Measurements from ENCODE around the gene MT2A.

MT2A gene

GRCh38 chr16:56628486-56629350, 20.3 kb downstream of the MT2A start:
- Histone ChIP-seq H3K4me3 (ENCODE audit: low read length) (no peak overlapping the region), H3K4me1 (ENCODE audit: control insufficient read depth, insufficient read depth, low read length) (peaks cover 6% of the 10 kb centered on the region), H3K9ac (ENCODE audit: low read length) (no peak overlapping the region), H3K27me3 (ENCODE audit: control insufficient read depth, insufficient read depth, low read length) (peaks cover 7% of the 10 kb centered on the region), H3K27ac (ENCODE audit: low read depth, low read length) (no peak overlapping the region), H3K36me3 (ENCODE audit: control insufficient read depth, insufficient read depth, low read length) (no peaks in the 10 kb centered on the region)

DNA sequence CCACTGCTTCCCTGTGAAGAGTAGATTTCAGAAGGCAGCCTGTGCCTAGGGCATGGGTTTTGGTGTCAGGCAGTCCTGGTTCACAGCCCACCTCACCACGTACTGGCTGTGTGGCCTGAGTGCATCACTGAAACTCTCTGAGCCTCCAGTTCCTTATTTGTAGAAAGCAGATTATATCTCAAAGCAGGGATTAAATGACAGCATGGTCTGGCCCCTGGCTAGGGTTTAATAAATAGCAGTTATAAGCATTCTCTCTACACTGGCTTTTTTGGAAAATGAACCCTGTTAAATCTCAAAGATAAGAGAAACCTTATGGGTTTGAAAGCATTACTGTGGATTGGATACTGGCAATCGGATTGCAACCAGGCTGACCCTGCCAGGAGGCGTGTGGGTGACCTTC, 21.1 kb downstream of the MT2A start:
- Histone ChIP-seq H3K36me3 (ENCODE audit: control insufficient read depth, insufficient read depth, low read length) (no peaks in the 10 kb centered on the region), H3K9ac (ENCODE audit: low read length) (no peak overlapping the region), H3K4me1 (ENCODE audit: control insufficient read depth, insufficient read depth, low read length) (peaks cover 6% of the 10 kb centered on the region), H3K27me3 (ENCODE audit: control insufficient read depth, insufficient read depth, low read length) (peaks cover 7% of the 10 kb centered on the region), H3K27ac (ENCODE audit: low read depth, low read length) (no peak overlapping the region), H3K4me3 (ENCODE audit: low read length) (no peak overlapping the region)

DNA sequence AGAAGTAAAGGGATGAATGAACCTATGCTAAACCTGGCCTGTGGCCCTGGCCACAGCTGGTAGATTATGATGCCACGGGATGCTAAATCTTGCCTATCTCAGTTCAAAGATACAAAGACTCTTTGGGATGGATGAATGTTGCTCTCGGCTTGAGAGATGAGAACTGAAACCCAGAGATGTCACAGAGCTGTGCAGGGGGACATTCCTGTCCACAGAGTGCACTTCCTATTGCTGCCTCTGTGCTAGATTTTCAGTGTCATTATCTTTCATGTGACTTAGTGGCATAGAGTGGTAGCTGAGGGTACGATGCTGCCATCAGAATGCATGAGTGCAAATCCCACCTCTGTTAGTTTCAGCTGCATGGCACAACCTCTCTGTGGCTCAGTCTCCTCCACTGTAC, 21.8 kb downstream of the MT2A start:
- Histone ChIP-seq H3K27ac (ENCODE audit: low read depth, low read length) (no peak overlapping the region), H3K4me3 (ENCODE audit: low read length) (no peak overlapping the region), H3K4me1 (ENCODE audit: control insufficient read depth, insufficient read depth, low read length) (peaks cover 6% of the 10 kb centered on the region), H3K36me3 (ENCODE audit: control insufficient read depth, insufficient read depth, low read length) (no peaks in the 10 kb centered on the region), H3K27me3 (ENCODE audit: control insufficient read depth, insufficient read depth, low read length) (peaks cover 10% of the 10 kb centered on the region), H3K9ac (ENCODE audit: low read length) (no peak overlapping the region)

DNA sequence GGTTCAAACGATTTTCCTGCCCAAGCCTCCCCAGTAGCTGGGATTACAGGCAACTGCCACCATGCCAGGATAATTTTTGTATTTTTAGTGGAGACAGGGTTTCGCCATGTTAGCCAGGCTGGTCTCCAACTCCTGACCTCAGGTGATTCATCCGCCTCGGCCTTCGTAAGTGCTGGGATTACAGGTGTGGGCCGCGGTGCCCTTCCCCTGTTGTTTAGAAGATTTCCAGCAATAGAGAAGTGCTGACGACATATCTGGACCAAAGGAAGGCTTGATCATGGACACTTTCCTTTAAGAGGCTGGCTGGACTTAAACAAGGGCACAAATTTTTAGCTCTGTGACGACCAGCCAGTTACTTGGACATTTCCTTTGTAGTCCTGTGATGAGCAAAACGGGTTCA, 22.8 kb downstream of the MT2A start:
- Histone ChIP-seq H3K9ac (ENCODE audit: low read length) (no peak overlapping the region), H3K4me1 (ENCODE audit: control insufficient read depth, insufficient read depth, low read length) (peaks cover 6% of the 10 kb centered on the region), H3K4me3 (ENCODE audit: low read length) (no peak overlapping the region)

GRCh38 chr16:56631832-56632155, 23.4 kb downstream of the MT2A start:
- Histone ChIP-seq H3K4me1 (ENCODE audit: control insufficient read depth, insufficient read depth, low read length) (peaks cover 3% of the 10 kb centered on the region), H3K27me3 (ENCODE audit: control insufficient read depth, insufficient read depth, low read length) (peaks cover 18% of the 10 kb centered on the region), H3K4me3 (ENCODE audit: low read length) (peak overlapping the region; percentile 62), H3K9ac (ENCODE audit: low read length) (no peak overlapping the region), H3K27ac (ENCODE audit: low read depth, low read length) (peak overlapping the region; percentile 68), H3K36me3 (ENCODE audit: control insufficient read depth, insufficient read depth, low read length) (no peaks in the 10 kb centered on the region)

More for the DNA sequence above, 22.8 kb downstream of the MT2A start:
- Histone ChIP-seq H3K27me3 (ENCODE audit: control insufficient read depth, insufficient read depth, low read length) (peaks cover 14% of the 10 kb centered on the region), H3K36me3 (ENCODE audit: control insufficient read depth, insufficient read depth, low read length) (no peaks in the 10 kb centered on the region), H3K27ac (ENCODE audit: low read depth, low read length) (peak overlapping the region; percentile 15)

GRCh38 chr16:56632156-56632847, 23.9 kb downstream of the MT2A start, which contains the start of gene MT1M:
Gene MT1M, plus strand, starts transcription at chr16:56632659. Its CDS starts 73 bp downstream, at chr16:56632732.
- H3K27me3 ChIP-seq (ENCODE audit: control insufficient read depth, insufficient read depth, low read length) = peaks cover 19% of the 10 kb centered on the region
- H3K4me3 ChIP-seq (ENCODE audit: low read length) = peak within 1 kb of the TSS; percentile 62
- H3K36me3 ChIP-seq (ENCODE audit: control insufficient read depth, insufficient read depth, low read length) = no peaks in the 10 kb centered on the region
- peak within 1 kb of the TSS; percentile 68 for H3K27ac ChIP-seq (ENCODE audit: low read depth, low read length)
- H3K4me1 ChIP-seq (ENCODE audit: control insufficient read depth, insufficient read depth, low read length) = no peaks in the 10 kb centered on the region
- peak within 1 kb of the TSS; percentile 68 for H3K9ac ChIP-seq (ENCODE audit: low read length)

- peak overlapping the region; percentile 2 for H3K27ac ChIP-seq (ENCODE audit: low read depth, low read length)
- peaks cover 21% of the 10 kb centered on the region for H3K27me3 ChIP-seq (ENCODE audit: control insufficient read depth, insufficient read depth, low read length)
- no peaks in the 10 kb centered on the region for H3K36me3 ChIP-seq (ENCODE audit: control insufficient read depth, insufficient read depth, low read length)
- no peaks in the 10 kb centered on the region for H3K4me1 ChIP-seq (ENCODE audit: control insufficient read depth, insufficient read depth, low read length)
- peak overlapping the region; percentile 68 for H3K9ac ChIP-seq (ENCODE audit: low read length)
- H3K4me3 ChIP-seq (ENCODE audit: low read length) = peak overlapping the region; percentile 62
Observed at GRCh38 chr16:56632848-56633365, 24.5 kb downstream of the MT2A start.

- Histone ChIP-seq H3K36me3 (ENCODE audit: control insufficient read depth, insufficient read depth, low read length) (no peaks in the 10 kb centered on the region), H3K27me3 (ENCODE audit: control insufficient read depth, insufficient read depth, low read length) (peaks cover 28% of the 10 kb centered on the region), H3K4me3 (ENCODE audit: low read length) (peak overlapping the region; percentile 62), H3K27ac (ENCODE audit: low read depth, low read length) (no peak overlapping the region), H3K4me1 (ENCODE audit: control insufficient read depth, insufficient read depth, low read length) (no peaks in the 10 kb centered on the region), H3K9ac (ENCODE audit: low read length) (no peak overlapping the region)
Observed at GRCh38 chr16:56633535-56633934, 25.2 kb downstream of the MT2A start.

GRCh38 chr16:56634715-56635440, 26.5 kb downstream of the MT2A start:
- Histone ChIP-seq H3K4me1 (ENCODE audit: control insufficient read depth, insufficient read depth, low read length) (no peaks in the 10 kb centered on the region), H3K4me3 (ENCODE audit: low read length) (peak overlapping the region; percentile 16), H3K9ac (ENCODE audit: low read length) (no peak overlapping the region), H3K27ac (ENCODE audit: low read depth, low read length) (no peak overlapping the region), H3K36me3 (ENCODE audit: control insufficient read depth, insufficient read depth, low read length) (no peaks in the 10 kb centered on the region), H3K27me3 (ENCODE audit: control insufficient read depth, insufficient read depth, low read length) (peaks cover 37% of the 10 kb centered on the region)

DNA sequence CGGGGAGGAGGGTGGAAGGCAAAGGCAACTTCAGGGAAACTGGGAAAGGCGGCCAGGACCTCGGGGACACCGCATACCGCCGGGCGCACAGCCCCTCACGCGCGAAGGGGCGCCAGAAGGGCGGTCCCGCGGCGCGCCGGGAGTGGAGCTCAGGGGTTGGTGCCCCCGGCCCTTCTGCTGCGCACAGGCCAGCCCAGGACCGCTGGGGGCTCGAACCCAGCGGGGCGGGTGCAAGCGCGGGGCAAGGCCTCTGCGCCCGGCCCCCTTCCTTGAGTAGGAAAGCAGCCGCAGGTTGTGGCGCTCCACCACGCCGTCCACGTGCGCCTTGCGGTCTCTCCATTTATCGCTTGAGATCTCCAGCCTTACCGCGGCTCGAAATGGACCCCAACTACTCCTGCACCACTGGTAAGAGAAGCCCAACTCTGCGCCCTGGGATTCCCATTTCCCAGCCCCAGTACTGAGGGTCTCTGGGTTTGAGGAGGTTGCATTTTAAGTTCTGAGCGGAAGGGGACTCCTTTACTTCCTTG, 27.1 kb downstream of the MT2A start:
- Histone ChIP-seq H3K27ac (ENCODE audit: low read depth, low read length) (no peak overlapping the region), H3K4me1 (ENCODE audit: control insufficient read depth, insufficient read depth, low read length) (no peaks in the 10 kb centered on the region), H3K4me3 (ENCODE audit: low read length) (peak overlapping the region; percentile 16), H3K27me3 (ENCODE audit: control insufficient read depth, insufficient read depth, low read length) (peaks cover 37% of the 10 kb centered on the region), H3K36me3 (ENCODE audit: control insufficient read depth, insufficient read depth, low read length) (no peaks in the 10 kb centered on the region), H3K9ac (ENCODE audit: low read length) (no peak overlapping the region)

GRCh38 chr16:56636616-56637413, 28.4 kb downstream of the MT2A start:
- Histone ChIP-seq H3K36me3 (ENCODE audit: control insufficient read depth, insufficient read depth, low read length) (no peaks in the 10 kb centered on the region), H3K9ac (ENCODE audit: low read length) (no peak overlapping the region), H3K4me1 (ENCODE audit: control insufficient read depth, insufficient read depth, low read length) (no peaks in the 10 kb centered on the region), H3K27ac (ENCODE audit: low read depth, low read length) (no peak overlapping the region), H3K27me3 (ENCODE audit: control insufficient read depth, insufficient read depth, low read length) (peaks cover 37% of the 10 kb centered on the region), H3K4me3 (ENCODE audit: low read length) (no peak overlapping the region)
